Stimulated activated CD8-positive, alpha-beta memory T cell treated with anti-CD3 and anti-CD28 coated beads, Interleukin-4, amount 100 ng/mL, for 48 hours (primary cell): Measurements from ENCODE around the gene PRIMA1.

ENCODE experiments used
- DNase-seq: peaks from one replicate; pipeline ENCODE4 v3.0.0-alpha.2; 2020

PRIMA1 gene

DNA sequence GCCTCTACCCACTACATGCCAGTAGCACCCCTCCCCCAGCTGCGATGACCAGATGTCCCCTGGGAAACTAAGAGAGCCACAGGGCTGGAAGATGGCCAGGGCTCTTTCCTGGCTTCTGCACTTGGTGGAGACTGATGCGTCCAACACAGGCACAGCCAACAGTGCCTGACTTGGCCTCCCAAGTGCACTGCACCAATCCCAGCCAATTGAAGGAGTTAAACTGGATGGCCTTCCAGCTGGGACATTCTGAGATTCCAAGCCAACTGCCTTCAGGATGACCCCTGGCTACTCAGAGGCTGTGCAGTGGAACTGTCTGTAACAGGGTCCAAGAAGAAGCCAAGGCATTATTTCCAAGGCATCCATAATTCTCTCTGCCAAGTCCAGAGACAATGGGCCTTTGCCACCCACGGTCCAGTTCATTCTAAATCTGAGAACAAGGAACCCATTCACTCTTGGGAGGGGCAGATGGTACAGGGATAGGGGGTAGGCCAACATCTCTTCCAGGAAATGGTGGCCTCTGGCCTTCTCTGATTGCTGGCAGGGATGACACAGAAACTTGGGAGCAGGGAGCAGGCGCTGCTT, 35.2 kb downstream of the PRIMA1 start:
- DNase-seq = no peak

DNA sequence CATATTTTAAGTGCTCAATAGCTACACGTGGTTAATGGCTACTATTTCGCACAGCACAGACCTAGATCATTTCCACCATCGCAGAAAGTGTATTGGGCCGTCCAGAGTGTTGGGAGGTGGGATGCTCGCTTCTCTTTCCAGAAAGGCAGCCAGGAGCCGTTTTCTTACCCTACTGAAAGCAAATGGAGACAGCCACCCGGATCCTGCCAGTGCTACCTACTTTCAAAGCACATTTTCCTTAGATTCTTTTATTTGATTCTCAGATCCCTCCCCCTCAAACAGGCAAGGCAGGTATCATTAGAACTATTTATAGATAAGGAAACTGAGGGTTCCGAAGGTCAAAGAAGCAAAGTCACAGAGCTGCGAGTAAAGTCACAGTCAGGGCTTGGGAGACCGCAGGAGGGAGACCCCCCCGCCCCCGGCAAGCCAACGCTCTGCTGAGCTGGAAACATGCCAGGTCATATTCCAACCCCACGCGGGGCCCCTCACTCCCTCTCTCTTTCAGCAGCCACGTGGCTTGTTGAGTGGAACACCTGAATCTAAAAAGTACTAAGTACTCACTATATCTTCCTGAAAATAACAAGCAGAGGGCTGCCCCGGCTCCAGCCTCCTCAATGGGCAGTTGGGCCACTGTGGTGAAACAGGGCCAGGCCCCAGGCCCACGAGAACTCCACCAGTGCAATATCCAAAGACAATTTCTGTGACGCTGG, 36.2 kb downstream of the PRIMA1 start:
- no peak for DNase-seq

DNA sequence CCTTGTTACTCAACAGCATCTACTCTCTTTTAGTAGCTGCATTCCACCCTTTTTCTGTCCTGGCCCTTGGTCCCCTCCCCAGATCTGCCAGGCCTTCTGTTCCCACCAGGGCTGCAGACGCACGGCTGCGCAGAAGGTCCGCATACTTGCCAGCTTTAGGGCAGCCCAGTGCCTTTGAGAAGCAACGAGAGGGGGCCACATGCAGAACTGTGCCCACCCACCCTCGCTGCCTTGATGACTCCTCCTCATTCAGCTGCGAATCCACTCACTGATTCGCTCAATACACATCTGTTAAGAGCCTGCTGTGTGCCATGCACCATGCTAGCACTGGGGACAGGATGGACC, 39.2 kb downstream of the PRIMA1 start:
- DNase-seq = no peak

DNA sequence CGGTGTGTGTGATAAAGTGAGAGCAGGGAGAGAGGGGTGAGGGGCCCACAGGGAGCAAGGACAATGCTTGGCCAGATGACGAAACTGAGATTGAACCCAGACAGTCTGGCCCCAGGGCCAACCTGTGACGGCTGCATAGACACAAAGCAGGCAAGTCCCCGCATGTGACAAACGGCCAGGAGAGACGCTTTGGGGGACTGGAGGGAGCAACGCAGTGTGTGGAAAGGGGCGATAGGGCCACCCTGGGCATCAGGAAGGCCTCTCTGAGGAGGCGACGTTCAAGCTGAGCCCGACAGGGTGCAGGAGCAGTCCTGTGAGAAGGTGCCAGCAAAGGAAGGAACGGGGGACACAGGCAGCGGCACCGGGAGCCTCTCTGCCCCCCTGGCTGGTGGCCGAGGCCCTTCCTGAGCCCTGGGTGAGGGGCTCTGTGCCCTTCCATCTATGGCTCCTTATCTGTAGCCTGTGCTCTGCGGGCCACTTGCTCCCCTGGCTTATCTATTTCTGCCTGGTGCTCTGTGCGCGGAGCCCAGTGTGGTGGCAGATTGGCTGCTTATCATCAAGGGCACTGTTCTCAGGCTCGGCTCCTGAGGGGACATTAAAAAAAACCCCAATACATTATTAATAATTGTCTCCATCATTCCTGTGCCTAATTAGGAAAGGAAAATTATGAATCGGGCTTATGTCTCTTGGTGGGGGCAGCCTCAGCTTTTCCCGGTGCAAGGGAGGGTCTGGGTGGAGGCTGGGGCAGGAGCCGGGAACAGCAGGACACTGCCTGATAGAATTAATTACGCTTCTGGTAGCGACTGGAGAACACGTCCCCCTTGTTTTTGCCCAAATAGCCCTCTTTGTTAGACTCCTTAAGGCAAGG, 39.8 kb downstream of the PRIMA1 start:
- DNase-seq = no peak

DNA sequence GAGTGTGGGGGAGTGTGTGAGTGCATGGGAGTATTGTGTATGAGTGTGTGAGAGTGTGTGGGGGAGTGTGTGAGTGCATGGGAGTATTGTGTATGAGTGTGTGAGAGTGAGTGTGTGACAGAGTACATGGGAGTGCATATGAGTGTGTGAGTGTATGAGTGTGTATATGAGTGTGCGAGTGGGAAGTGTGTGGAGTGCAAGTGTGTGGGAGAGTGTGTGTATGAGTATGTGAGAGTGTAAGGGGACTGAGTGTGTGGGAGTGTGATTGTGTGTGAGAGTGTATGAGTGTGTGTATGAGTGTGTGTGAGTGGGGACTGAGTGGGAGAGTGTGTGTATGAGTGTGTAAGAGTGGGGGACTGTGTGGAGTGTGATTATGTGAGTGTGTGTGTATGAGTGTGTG, 40.7 kb downstream of the PRIMA1 start:
- DNase-seq = no peak

DNA sequence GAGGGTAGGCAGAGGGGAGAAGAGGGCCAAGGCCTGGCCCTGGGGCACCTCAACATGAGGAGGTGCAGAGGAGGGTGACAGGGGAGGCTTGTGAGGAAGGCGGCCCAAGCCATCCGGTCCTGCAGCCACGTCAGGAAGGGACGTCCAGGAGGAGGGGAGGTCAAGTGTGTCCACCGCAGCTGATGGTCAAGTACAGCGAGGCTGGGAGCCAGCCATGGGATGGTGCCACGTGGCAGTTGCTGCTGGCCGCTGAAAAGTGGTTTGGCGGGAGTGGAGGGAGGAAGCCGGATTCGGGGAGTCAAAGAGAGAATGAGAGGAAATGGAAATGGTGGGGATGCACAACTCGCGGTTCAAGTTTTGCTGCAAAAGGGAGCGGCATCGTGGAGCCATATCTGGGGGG, 41.2 kb downstream of the PRIMA1 start:
- DNase-seq = no peak

DNA sequence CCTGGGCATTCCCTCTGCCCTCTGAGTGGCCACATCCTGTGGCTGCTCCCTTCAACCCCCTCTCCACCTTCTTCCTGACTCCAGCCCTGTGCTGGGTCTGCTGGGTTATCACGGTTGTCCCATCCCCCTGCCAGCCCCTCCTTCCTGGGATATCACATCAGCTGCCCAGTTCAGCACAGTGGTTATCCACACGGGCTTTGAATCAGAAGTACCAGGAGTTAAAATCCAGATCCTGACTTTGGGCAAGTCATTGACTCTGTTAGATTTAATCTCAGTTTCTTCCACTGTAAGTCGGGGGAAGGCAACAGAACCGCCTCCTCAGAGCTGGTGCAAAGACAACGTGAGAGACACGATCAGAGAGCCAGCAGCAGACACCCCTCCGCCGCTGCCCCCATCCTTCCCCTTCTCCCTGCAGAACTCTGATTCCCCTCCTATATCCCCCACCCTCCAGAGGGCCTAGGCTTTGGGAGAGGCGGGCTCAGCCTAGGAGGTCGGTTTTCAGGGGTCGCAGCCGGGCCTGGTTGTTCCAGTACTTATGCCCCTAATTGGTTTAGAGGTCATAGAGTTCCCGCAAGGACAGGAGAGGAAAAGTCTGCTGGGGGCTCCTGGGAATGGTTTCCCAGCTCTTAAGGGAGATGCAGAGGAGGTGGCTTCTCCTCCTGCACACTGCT, 42.5 kb downstream of the PRIMA1 start:
- DNase-seq = no peak

DNA sequence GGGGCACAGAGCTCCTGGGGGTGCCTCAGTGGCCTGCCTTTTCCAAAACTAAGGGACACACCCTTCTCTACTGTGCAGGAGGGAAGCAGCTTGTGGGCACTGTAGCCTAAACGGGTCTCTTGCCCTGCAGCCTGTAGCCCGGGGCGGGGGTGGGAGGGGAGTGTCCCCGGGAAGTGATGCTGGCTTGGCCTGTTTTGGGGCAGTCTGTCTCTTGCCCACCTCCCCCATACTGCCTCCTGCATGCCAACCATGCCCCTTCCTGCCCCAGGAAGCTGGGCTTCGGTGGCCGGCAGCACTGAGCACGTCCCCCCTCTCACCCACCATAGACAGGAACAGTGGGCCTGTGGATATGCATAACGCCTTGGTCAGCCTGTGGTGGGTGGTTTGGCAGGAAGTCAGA, 43.4 kb downstream of the PRIMA1 start:
- DNase-seq = no peak

DNA sequence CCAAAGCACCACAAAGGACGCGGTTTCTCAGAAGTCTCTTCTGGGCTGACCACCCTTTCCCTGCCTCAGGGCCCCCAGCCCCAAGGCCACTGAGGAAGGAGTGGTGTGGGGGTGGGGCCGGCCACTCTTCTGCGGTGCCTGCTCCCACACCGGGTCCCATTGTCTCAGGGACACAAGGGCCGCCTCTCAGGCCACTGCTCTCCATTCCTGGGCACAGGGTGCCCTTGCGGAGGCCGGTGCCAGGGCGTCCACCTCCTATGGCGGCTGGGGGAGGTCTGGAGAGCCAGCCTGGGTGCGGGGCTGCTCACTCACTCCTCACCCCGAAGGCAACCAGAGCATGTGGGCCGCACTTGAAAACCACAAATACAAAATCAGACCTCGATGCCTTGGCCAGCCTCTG, 44.1 kb downstream of the PRIMA1 start:
- DNase-seq = no peak

DNA sequence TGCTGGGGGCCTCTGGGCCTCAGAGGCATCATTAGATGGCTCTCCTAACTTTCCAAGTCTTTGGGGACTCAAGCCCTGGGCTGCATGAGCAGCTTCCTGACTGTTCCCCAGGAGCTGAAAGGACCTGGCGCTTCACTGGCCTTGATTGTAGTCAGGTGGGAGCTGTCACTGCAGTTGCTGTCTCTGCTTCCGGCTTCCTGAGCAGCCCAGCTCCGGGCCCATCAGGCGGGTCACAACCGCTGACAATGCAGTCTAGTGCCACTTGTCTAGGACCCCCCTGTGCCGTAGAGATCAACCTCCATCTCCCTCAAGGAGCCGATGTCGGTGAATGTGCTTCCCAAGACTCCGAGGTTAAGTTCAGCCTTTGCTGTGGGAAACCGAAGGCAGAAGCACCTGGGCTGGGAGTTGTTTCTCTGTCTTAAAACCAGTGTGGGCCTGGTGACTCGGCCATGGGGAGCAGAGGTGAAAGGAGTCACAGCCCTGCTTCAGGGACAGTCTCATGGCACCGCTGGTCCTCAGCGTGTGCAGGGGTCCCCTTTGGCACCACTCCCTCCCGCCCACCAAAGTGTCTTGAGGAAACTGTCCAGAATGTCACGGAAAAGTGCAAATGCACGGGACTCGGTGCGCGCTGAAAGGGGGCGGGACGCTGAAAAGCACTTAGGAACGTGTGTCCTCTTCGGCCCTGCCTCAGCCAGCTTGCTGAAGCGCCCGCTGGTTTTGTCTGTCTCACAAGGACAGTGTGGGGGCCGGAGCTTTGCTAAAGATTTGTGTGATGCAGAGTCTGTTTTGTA, 44.8 kb downstream of the PRIMA1 start:
- no peak for DNase-seq

DNA sequence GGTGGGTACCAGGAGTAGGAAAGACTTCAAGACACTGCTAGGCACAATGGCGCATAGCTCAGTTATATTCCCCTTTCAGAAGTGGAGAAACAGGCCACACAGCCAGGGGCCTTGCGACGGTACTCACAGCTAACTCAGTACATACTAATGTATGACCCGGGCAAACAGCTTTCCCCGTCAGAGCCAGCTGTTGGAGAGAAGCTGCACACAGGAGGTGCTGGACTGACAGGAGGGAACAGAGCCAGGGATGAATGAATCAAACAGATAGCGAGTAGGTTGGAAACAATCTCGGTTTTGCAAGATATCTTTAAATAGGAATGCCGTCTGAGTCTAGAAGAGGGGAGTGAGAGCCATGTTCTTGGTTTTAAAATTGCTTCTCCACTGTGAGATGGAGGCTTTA, 45.5 kb downstream of the PRIMA1 start:
- DNase-seq = no peak

DNA sequence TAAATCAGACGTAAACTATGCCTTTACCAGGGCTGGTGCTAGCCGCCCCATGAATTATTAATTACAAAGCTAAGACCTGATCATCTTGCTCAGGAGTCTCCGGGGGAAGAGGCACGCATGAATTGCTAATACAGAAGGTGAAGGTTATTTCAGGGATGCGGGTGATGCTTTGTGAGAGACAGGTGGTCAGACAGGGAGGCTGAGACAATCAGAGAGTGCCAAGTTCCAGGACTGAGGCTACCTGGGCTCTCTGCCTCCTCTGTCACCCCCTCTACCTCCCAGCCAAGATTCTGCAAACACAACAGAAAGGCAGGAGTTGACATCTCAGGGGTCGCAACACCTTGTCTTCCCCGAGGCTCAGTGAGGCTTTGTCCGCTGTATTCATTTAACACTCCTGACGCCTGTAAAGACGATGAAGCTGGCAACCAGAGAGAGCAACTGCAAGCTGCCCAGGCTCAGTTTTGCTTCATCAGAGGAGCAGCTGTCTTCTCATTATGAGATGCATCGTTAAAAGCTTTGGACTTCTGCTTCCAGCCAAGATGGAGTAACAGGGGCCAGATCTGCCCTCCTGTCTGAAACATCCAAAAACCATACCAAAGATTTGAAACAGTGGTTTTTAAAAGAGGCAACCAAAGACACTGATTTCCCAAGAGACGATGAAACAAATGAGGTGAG, 46.6 kb downstream of the PRIMA1 start:
- DNase-seq = no peak

DNA sequence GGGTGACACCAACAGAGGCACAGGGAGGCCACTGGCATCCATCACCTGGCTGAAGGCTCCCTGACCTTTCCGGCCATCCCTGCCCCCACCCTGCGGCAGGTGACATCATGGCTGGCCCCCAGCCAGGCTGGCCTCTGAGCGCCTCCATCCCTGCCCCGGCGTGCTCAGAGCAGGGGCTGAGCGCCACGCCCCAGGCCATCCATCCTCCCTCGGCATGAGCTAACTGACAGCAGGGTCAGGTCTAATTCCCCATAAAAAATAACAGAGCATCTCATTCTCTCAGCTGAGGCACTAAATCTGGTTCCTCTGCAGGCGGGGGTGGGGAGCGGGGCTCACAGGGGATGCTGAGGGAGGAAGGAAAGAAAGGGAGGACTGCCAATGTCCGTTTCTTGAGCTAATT, 50.7 kb downstream of the PRIMA1 start:
- DNase-seq = no peak

DNA sequence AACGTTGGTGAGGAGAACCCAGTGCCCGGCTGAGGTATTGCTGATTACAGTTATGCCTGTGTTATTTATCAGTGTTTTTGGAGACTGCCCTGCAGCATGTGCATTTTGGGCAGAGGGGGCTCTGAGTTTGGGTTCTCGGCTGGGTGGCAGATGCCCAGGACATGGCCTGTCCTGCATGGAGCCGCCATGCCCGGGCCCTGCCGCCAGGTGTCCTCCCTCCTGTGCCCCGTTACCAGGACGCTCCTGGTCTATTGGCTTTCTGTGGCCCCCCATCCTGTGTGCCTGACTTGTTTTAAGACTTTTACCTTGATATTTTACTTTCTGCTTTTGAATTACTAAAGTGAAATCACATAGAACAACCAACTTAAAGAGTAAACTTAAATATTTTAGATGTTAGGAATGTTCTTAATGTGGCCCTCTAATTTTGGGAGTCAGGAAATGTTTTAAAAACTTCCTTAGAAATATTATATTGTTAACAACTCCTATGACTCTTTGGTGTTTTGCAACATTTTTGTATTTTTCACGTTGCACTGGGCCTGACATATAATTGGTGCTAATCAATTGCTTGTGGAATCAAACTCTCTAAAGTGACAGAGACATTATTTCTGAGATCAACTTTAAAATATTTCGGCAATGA, 51.8 kb downstream of the PRIMA1 start:
- DNase-seq = no peak

DNA sequence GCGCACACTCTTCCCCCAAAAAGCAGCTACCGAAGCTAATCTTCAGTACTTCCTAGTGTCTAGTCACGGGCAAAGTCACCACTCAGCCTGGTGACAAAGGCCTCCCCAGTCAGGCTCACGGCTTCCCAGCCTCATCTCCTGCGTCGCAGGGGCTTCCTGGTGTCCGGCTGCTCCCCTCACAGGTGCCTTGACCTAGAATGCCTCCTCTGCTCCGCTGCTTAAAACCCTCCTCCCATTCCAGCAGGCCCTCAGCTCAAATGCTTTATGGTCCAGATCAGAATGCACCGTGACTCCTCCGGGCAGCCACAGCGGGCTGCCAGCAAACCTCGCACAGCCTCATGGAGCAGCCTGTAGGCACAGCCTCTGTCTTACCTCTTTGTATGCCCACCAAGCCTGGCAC, 53.1 kb downstream of the PRIMA1 start:
- no peak for DNase-seq

DNA sequence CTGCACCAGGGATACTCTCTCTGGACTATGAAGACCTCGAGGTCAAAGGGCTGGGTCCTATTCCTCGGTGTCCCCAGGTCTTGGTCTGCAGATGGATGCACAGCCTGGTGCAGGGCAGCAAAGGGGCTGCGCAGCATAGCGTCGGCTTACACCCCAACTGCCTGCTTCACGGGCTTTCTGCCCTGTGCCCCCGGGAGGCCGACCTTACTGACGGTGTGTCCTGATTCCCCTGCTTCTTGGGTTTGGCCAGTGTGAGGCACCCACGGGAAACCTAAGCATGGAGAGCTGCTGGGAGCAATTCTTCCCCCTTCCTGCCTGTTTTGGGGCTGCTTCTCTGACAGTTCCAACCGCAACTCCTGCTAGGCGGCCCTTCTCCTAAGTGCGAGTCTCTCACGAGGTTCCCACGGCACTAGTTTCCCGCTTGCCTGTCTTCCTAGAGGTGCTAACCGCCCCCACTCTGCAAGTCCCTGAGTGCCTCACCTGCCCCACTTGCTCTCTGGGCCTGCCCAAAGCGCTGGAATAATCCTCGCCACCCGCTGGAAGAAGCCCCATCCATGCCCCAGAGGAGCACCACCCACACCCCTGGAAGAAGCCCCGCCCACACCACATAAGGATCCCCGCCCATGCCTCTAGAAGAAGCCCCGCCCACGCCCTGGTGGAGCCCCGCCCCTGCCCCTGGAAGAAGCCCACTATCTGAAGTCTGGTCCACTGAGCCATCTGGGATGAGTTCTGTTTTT, 54.0 kb downstream of the PRIMA1 start:
- peak; percentile 39 for DNase-seq

DNA sequence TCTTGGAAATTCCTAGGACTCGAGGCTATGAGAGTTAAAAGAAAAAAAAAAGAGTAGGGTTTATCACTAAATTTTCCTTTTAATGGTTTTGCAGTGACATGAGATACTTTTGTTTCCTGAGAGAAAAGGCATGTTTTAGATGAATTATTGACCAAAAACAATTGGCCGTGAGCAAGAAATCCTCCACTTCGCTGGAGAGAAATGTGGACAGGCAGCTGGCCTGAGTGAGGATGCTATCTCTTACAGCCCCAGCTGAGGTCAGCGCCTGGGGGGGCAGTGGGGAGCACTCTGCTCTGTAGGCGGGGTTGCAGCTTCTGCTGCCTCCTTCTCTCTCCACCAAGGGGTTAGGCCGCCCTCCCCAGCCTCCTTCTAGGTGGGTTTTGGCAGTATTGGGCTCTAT, 54.7 kb downstream of the PRIMA1 start:
- no peak for DNase-seq

DNA sequence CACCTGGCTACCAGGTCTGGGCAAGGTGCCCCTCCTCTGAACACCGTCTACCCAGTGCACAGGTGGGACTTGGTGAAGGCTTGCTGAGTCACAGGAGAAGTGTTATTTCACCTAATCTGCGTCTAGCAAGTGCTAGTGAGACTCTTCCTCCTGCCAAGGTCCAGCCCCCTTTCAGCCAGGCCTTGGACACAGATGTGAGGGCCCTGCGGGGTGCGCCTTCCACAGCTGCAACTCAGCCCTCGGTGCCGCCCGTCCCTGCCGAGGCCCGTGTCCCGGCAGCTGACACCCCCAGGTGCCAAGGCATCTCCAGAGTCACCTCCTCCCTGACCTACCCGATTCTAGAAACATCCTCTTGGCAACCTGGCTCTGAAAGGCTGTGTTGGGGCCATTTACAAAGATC, 55.1 kb downstream of the PRIMA1 start:
- no peak for DNase-seq

DNA sequence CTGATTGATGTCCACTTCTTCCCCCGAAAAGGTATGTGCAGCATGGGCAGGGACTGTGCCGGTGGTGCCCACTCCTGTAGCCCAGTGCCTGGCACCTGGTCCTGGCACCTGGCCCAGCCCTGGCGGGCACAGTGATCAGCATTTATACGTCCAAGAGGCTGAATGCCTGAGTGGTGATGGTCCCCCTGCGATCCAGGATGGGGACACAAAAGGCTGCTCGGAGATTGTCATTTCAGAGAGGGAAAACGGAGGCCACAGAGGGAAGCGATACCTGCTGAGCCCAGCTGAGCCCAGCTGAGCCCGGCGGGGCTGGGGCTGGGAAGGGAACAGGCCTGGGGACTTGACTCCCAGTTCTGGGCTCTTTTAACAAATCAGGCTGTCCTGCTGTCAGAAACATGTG, 55.8 kb downstream of the PRIMA1 start:
- no peak for DNase-seq

DNA sequence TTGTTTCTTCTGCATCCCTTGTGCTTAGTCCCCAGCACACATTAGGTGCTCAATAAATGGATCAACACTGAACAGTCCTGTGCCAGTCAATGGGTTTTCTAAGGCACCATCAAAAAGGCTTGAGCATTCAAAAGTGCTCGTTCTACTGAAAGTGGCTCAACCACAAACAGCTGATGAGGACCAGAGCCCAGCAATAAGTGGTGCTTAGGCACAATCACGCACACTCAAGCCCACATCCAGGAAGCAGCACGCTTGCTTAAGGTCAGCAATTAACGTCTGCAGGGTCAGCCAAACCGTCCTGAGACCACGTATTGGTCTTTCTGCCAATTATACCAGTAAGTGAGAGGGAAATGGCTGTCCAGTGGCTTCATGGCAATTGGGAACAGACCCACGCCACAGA, 56.5 kb downstream of the PRIMA1 start:
- no peak for DNase-seq

DNA sequence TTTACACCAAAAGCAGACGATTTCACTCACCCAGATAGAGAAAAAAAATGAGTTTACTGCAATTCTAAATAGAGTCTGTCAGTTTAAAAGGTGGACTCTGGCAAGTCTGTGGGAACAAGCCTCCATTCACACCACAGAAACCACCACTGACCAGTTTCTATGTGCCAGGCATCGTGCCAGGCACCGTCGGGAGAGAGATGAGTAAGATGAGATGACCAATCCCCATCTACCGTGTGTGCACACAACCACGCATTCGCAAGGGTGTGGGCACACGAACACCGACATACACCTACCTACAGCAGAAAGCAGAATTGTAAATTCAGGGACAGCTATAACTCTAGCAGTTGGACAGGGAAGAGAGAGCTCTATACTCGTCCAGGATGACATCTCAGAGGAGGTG, 58.3 kb downstream of the PRIMA1 start:
- no peak for DNase-seq
